IMR-90 (cell line): ENCODE measurements around the gene NELFE. TPM values are rescaled to one million over a fixed set of nuclear protein-coding genes. Genes with fewer than 3 reads are reported as not detected.

Experiments
- ATAC-seq: fragments of 200-7000 bp; cut with Tn5 transposase; 2 replicates; pipeline ENCODE4 v1.9.1; 2020; ENCODE audit warnings: low read depth, mild to moderate bottlenecking, moderate library complexity
- BruUV-seq: library from RNA; stranded (reverse); fragments of 400-500 nt; replicated peaks from 2 replicates; lab custom pipeline; 2021; lab: Mats Ljungman, UMichigan
- CTCF ChIA-PET: fragments of 300-600 bp; formaldehyde crosslinking; extraction: SDS; loops from one replicate; lab custom pipeline; 2021; ENCODE audit warnings: antibody characterized with exemption; lab: Yijun Ruan, JAX
- POLR2A ChIA-PET: fragments of 300-600 bp; sonication (Branson Sonifier 250); formaldehyde crosslinking; loops from one replicate; lab custom pipeline; 2022; ENCODE audit warnings: antibody characterized with exemption; ENCODE audit not compliant: unreplicated experiment; lab: Charles Lee
- DNase-seq: peaks from one replicate; pipeline ENCODE4 v3.0.0; 2013
- H2AFZ ChIP-seq: replicated peaks from 2 replicates; pipeline ENCODE3; 2013; ENCODE audit warnings: low read length, mild to moderate bottlenecking; ENCODE audit not compliant: poor library complexity
- H2AK5ac ChIP-seq: 2 replicates; pipeline ENCODE4 v1.6.1; 2013; ENCODE audit warnings: low read depth, low read length, inconsistent platforms
- H2AK9ac ChIP-seq: replicated peaks from 2 replicates; pipeline ENCODE3; 2013; ENCODE audit warnings: mild to moderate bottlenecking, low read depth, low read length, moderate library complexity; ENCODE audit not compliant: poor library complexity
- H2BK120ac ChIP-seq: 2 replicates; pipeline ENCODE4 v1.6.1; 2013; ENCODE audit warnings: low read depth, low read length, inconsistent platforms
- H2BK15ac ChIP-seq: 3 replicates; pipeline ENCODE4 v1.6.1; 2013; ENCODE audit warnings: low read depth, low read length, inconsistent platforms
- H2BK20ac ChIP-seq: 2 replicates; pipeline ENCODE4 v1.6.1; 2013; ENCODE audit warnings: low read depth, mild to moderate bottlenecking, inconsistent platforms, low read length, moderate library complexity
- H2BK5ac ChIP-seq: 2 replicates; pipeline ENCODE4 v1.6.1; 2013; ENCODE audit warnings: mild to moderate bottlenecking, low read depth, low read length, inconsistent platforms; ENCODE audit not compliant: poor library complexity, severe bottlenecking
- H3K14ac ChIP-seq: replicated peaks from 2 replicates; pipeline ENCODE4 v1.6.1; 2013; ENCODE audit warnings: low read depth, low read length, inconsistent platforms
- H3K18ac ChIP-seq: 2 replicates; pipeline ENCODE4 v1.6.1; 2013; ENCODE audit warnings: low read depth, low read length, control low read depth
- H3K23ac ChIP-seq: 2 replicates; pipeline ENCODE4 v1.6.1; 2013; ENCODE audit warnings: low read depth, low read length, inconsistent platforms
- H3K27ac ChIP-seq: 2 replicates; pipeline ENCODE4 v1.5.1; 2013; ENCODE audit warnings: mild to moderate bottlenecking, control low read depth, low read length; ENCODE audit not compliant: insufficient read depth
- H3K27me3 ChIP-seq: 2 replicates; pipeline ENCODE4 v1.6.1; 2013; ENCODE audit warnings: low read length; ENCODE audit not compliant: control insufficient read depth, insufficient read depth
- H3K36me3 ChIP-seq: 2 replicates; pipeline ENCODE4 v1.6.1; 2013; ENCODE audit warnings: low read length, mixed read lengths; ENCODE audit not compliant: control insufficient read depth, insufficient read depth
- H3K4ac ChIP-seq: 2 replicates; pipeline ENCODE4 v1.6.1; 2013; ENCODE audit warnings: low read depth, low read length, inconsistent platforms
- H3K4me1 ChIP-seq: 2 replicates; pipeline ENCODE4 v1.6.1; 2013; ENCODE audit warnings: low read length, mixed read lengths; ENCODE audit not compliant: control insufficient read depth, insufficient read depth
- H3K4me2 ChIP-seq: 2 replicates; pipeline ENCODE4 v1.6.1; 2013; ENCODE audit warnings: low read depth, mild to moderate bottlenecking, control low read depth, low read length, moderate library complexity
- H3K4me3 ChIP-seq: 2 replicates; pipeline ENCODE4 v1.5.1; 2013; ENCODE audit warnings: low read depth, mild to moderate bottlenecking, control low read depth, low read length, moderate library complexity; ENCODE audit not compliant: insufficient read depth
- H3K56ac ChIP-seq: 2 replicates; pipeline ENCODE4 v1.6.1; 2013; ENCODE audit warnings: low read length, inconsistent platforms; ENCODE audit not compliant: insufficient read depth; ENCODE audit errors: extremely low read depth
- H3K79me1 ChIP-seq, 2 experiments: 2 replicates each; pipeline ENCODE4 v1.6.1; 2013; ENCODE audit warnings: low read length in 2 of 2, inconsistent platforms in 1 of 2, low read depth in 1 of 2
- H3K9ac ChIP-seq: 2 replicates; pipeline ENCODE4 v1.6.1; 2013; ENCODE audit warnings: low read depth, low read length, control low read depth
- H3K9me1 ChIP-seq: 2 replicates; pipeline ENCODE4 v1.6.1; 2013; ENCODE audit warnings: low read length, inconsistent platforms; ENCODE audit not compliant: insufficient read depth
- H3K9me3 ChIP-seq: 2 replicates; pipeline ENCODE4 v1.6.1; 2013; ENCODE audit warnings: low read length; ENCODE audit not compliant: control insufficient read depth, insufficient read depth
- H4K20me1 ChIP-seq: 2 replicates; pipeline ENCODE4 v1.6.1; 2013; ENCODE audit warnings: low read length, inconsistent platforms; ENCODE audit not compliant: insufficient read depth
- H4K5ac ChIP-seq: 2 replicates; pipeline ENCODE4 v1.6.1; 2013; ENCODE audit warnings: mild to moderate bottlenecking, low read depth, low read length, control low read depth
- H4K8ac ChIP-seq, 2 experiments: 2 replicates each; pipeline ENCODE4 v1.6.1; 2013; ENCODE audit warnings: low read depth in 2 of 2, low read length in 2 of 2, control low read depth in 1 of 2, inconsistent platforms in 1 of 2
- H4K91ac ChIP-seq: 2 replicates; pipeline ENCODE4 v1.6.1; 2013; ENCODE audit warnings: low read depth, low read length, inconsistent platforms; ENCODE audit not compliant: insufficient read depth
- CHD1 ChIP-seq: IDR thresholded peaks from 2 replicates; pipeline ENCODE4 v1.6.1; 2012; ENCODE audit warnings: low read depth, low read length, improper control_type of control experiment
- MAZ ChIP-seq: IDR thresholded peaks from 2 replicates; pipeline ENCODE4 v1.6.1; 2012; ENCODE audit warnings: low read depth, mild to moderate bottlenecking, low read length, improper control_type of control experiment, moderate library complexity, borderline replicate concordance
- POLR2A ChIP-seq: IDR thresholded peaks from 2 replicates; pipeline ENCODE4 v1.6.1; 2012; ENCODE audit warnings: mild to moderate bottlenecking, low read depth, low read length
- WGBS, 2 experiments: methylation state at CpG; one replicate each; pipeline versions ENCODE4 v1.1.5 to v1.1.7; 2013; ENCODE audit warnings: missing lambda C conversion rate in 2 of 2; ENCODE audit not compliant: insufficient read length in 1 of 2; ENCODE audit errors: extremely low coverage in 2 of 2; 5-methylcytosine and 5-hydroxymethylcytosine counted together
- dilution Hi-C: fragments of 300-500 bp; cut with HindIII; formaldehyde crosslinking; loops from one replicate; pipeline ENCODE4 v1.14.3; 2018; ENCODE audit warnings: low sequenced_read_pairs; ENCODE audit not compliant: unreplicated experiment
- in situ Hi-C: fragments of 300-500 bp; cut with MboI; formaldehyde crosslinking; loops from 3 replicates; pipeline ENCODE4 v1.14.3; 2019; ENCODE audit warnings: low sequenced_read_pairs, inconsistent platforms, mixed read lengths
- intact Hi-C: fragments of 100-400 bp; cut with micrococcal nuclease; formaldehyde crosslinking; loops from 2 replicates; pipeline ENCODE4 v1.10.0; 2022
- polyA plus RNA-seq, 3 experiments: library from polyadenylated mRNA; depleted of rRNA; stranded (reverse); fragments of >200 nt; gene quantifications; 2 replicates each; pipeline ENCODE4 v1.2.3, GENCODE V29; 2012; ENCODE audit warnings: low replicate concordance in 1 of 3
- total RNA-seq: library from RNA; depleted of rRNA; stranded (reverse); fragments of >200 nt; gene quantifications from 2 replicates; pipeline ENCODE4 v1.2.3, GENCODE V29; 2012

NELFE gene
- total and polyA plus RNA-seq, 2 of the 4 experiments (the other 2 are of a cell fraction), result 63.6 to 76.0 TPM

- Histone ChIP-seq H3K4ac (peak overlapping the region; percentile 94), H2AK9ac (peak overlapping the region; percentile 85), H3K79me1 (peaks cover 19 to 47% of the 10 kb centered on the region in 2 experiments), H3K4me2 (peak overlapping the region; percentile 94), H3K27ac (peak overlapping the region; percentile 93), H3K23ac (peak overlapping the region; percentile 75), H3K4me3 (peak overlapping the region; percentile 60), H3K9me1 (peaks cover 6% of the 10 kb centered on the region; the same call in 1 of the 2 replicates), H3K36me3 (peaks cover 25% of the 10 kb centered on the region), H2BK15ac (peak overlapping the region; percentile 33; the same call in 1 of the 3 replicates), H3K9ac (peak overlapping the region; percentile 77), H4K91ac (peak overlapping the region; percentile 99), H3K14ac (peak overlapping the region; percentile 90), H2BK5ac (peak overlapping the region; percentile 91), H2BK120ac (peak overlapping the region; percentile 13; the same call in 1 of the 2 replicates), H3K4me1 (peaks cover 11% of the 10 kb centered on the region), H4K5ac (peak overlapping the region; percentile 81), H3K9me3 (no peaks in the 10 kb centered on the region), H3K18ac (peak overlapping the region; percentile 23), H2AFZ (peak overlapping the region; percentile 98), H4K20me1 (no peaks in the 10 kb centered on the region), H3K27me3 (no peaks in the 10 kb centered on the region), H2BK20ac (no peak overlapping the region), H4K8ac (peak overlapping the region; percentile 98 to 99), H3K56ac (peak overlapping the region; percentile 59), H2AK5ac (peak overlapping the region; percentile 76)
- CTCF ChIA-PET, result no interaction called here
- DNase-seq, result peak; percentile 51
- POLR2A ChIA-PET, result interaction anchor here (1.8 kb wide), 1 partner anchor 14 kb away, joined by 10 read pairs; the partner anchor contains the start of genes NELFE and SKIC2
- BruUV-seq, result no TSS peak
- intact Hi-C loops (loop anchor here (1.0 kb wide), 1 partner anchor 14 kb away; the partner anchor contains the start of gene SKIC2), in situ Hi-C loops (loop anchor here (10.0 kb wide), 2 partner anchors 142 to 202 kb away; partner anchors contain the start of genes AGPAT1 and RNF5), dilution Hi-C loops (no loop called here)
- WGBS, 2 experiments, result 18% methylated on average over 9 of the region's 19 CpGs; no CpG with 5 or more reads in 1 of the 2 experiments
- peak; percentile 47; the same call in 1 of the 2 replicates for TF ChIP-seq CHD1
- 0 out of 2 replicates have a peak, but pooled peaks have one; percentile 30 for TF ChIP-seq MAZ
- TF ChIP-seq POLR2A, result no peak
- ATAC-seq, result peak; percentile 2; the same call in 1 of the 2 replicates
These were observed 14.1 kb upstream of the NELFE start for GRCh38 chr6:31972709-31973350.
